ENCODE results near the gene CGREF1.

The CGREF1 gene

DNA sequence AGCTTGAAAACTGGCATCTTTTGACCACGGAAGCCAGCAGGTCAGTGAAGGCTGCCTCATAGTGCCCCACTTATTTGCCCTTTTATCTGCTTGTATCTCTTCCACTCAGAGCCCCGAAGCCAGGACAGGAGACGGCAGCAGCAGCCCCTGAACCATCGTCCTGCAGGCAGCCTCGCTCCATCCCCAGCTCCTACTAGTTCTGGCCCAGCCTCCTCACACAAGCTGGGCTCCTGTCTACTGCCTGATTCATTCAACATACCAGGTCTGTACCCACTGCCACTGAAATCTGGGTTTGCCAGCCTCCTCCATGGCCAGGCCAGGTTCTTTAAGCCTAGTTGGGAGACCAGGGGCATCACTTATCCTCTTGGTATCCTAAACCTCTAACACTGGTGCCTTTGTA lies 51.5 kb downstream of the CGREF1 start:
- H3K27ac ChIP-seq = no peak overlapping the region
- in situ Hi-C loops (cut with HindIII; ENCODE audit: low pct_ligation_motif_present, low sequenced_read_pairs) = no loop called here
- TF ChIP-seq, protein P1, sequence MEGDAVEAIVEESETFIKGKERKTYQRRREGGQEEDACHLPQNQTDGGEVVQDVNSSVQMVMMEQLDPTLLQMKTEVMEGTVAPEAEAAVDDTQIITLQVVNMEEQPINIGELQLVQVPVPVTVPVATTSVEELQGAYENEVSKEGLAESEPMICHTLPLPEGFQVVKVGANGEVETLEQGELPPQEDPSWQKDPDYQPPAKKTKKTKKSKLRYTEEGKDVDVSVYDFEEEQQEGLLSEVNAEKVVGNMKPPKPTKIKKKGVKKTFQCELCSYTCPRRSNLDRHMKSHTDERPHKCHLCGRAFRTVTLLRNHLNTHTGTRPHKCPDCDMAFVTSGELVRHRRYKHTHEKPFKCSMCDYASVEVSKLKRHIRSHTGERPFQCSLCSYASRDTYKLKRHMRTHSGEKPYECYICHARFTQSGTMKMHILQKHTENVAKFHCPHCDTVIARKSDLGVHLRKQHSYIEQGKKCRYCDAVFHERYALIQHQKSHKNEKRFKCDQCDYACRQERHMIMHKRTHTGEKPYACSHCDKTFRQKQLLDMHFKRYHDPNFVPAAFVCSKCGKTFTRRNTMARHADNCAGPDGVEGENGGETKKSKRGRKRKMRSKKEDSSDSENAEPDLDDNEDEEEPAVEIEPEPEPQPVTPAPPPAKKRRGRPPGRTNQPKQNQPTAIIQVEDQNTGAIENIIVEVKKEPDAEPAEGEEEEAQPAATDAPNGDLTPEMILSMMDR (IDR thresholded peaks at IDR 0.05; ENCODE audit: low read depth, low read length, missing control alignments) = no peak
- H3K27me3 ChIP-seq (replicated peaks) = no peaks in the 10 kb centered on the region
- H3K36me3 ChIP-seq (replicated peaks) = peaks cover 47% of the 10 kb centered on the region
- no peak overlapping the region for H3K4me3 ChIP-seq (ENCODE audit: low read depth, low read length)
- no peak for DNase-seq

DNA sequence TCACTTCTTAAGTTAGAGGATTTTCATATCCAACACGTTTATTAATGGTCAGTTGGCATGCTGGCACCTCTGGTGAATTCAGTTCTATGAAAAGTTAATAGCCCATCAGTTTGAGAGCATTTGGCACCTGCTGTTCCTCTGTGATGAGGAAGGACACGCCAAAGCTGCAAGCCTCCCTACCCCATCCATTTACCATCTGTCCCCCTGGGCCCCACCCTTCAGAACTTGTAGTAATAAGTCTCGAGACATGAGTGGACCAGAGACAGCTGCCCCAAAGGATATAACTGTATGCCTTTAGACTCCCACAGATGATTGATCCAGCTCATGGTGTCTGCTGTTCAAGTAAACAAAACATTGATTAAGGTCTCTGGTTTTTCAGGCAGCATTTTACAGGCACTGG lies 53.8 kb downstream of the CGREF1 start:
- TF ChIP-seq, protein P1 (IDR thresholded peaks at IDR 0.05; ENCODE audit: low read depth, low read length, missing control alignments) = no peak

DNA sequence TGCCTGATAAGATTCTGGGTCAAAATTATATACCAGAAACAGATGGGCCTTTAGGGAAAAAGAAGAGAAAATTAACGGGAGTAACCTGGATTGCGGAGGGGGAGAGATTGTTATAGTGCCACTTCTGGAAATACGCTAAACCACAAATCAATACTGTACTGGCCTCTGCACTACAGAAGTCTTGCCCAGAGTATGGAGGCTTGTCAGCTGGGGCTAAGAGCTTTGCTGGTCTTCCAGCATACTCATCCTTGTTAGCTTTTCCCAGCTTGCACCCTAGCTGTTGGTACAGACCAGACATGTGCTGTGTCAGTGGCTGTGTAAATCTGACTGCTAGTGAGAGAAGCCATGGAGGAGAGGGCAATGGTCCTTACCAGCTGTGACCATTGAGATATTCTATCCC lies 58.6 kb downstream of the CGREF1 start:
- Histone ChIP-seq H3K27me3 (replicated peaks) (no peaks in the 10 kb centered on the region), H3K36me3 (replicated peaks) (peaks cover 30% of the 10 kb centered on the region), H3K27ac (no peak overlapping the region), H3K4me3 (ENCODE audit: low read depth, low read length) (no peak overlapping the region)
- no peak for DNase-seq
- in situ Hi-C loops (cut with HindIII; ENCODE audit: low pct_ligation_motif_present, low sequenced_read_pairs) = no loop called here
- TF ChIP-seq, protein P1 (IDR thresholded peaks at IDR 0.05; ENCODE audit: low read depth, low read length, missing control alignments) = no peak

More for the DNA sequence above, 53.8 kb downstream of the CGREF1 start:
- Histone ChIP-seq H3K36me3 (replicated peaks) (peaks cover 45% of the 10 kb centered on the region), H3K4me3 (ENCODE audit: low read depth, low read length) (no peak overlapping the region), H3K27ac (no peak overlapping the region), H3K27me3 (replicated peaks) (no peaks in the 10 kb centered on the region)
- in situ Hi-C loops (cut with HindIII; ENCODE audit: low pct_ligation_motif_present, low sequenced_read_pairs) = no loop called here
- no peak for DNase-seq

DNA sequence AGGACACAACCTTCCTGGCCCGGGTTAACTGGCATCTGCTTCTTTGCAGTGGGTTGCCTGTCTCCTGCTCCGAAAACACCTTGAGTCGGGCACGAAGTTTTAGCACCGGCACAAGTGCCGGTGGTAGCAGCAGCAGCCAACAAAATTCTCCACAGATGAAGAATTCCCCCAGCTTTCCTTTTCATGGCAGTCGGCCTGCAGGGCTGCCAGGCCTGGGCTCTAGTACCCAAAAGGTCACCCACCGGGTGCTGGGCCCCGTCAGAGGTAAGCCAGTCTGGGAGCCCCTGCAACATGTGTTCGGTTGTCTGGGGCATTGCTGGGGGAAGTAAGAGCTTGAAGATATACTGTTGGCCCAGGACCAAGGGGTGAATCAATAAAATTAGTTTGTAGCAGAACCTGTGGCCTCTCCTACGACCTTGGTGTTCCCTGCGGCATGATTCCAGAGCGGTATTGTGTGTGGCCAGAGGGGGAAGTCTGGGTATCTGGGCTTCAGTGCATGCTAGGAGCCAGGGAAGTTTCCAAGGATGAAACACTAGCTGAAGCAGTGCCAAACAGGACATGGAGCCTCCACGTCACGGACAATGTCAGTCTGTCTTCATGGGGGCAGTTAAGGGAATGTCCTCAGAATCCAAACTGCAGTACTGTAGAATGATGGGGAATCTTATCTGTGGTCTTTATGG lies 59.6 kb downstream of the CGREF1 start:
- no peak overlapping the region for H3K4me3 ChIP-seq (ENCODE audit: low read depth, low read length)
- no peak overlapping the region for H3K27ac ChIP-seq
- in situ Hi-C loops (cut with HindIII; ENCODE audit: low pct_ligation_motif_present, low sequenced_read_pairs) = no loop called here
- TF ChIP-seq, protein P1 (IDR thresholded peaks at IDR 0.05; ENCODE audit: low read depth, low read length, missing control alignments) = no peak
- no peak for DNase-seq
- H3K36me3 ChIP-seq (replicated peaks) = peaks cover 25% of the 10 kb centered on the region
- H3K27me3 ChIP-seq (replicated peaks) = no peaks in the 10 kb centered on the region

- no peak for DNase-seq
- Histone ChIP-seq H3K27ac (no peak overlapping the region), H3K4me3 (ENCODE audit: low read depth, low read length) (no peak overlapping the region), H3K27me3 (replicated peaks) (no peaks in the 10 kb centered on the region), H3K36me3 (replicated peaks) (peaks cover 25% of the 10 kb centered on the region)
- in situ Hi-C loops (cut with HindIII; ENCODE audit: low pct_ligation_motif_present, low sequenced_read_pairs) = no loop called here
- TF ChIP-seq, protein P1 (IDR thresholded peaks at IDR 0.05; ENCODE audit: low read depth, low read length, missing control alignments) = no peak
These were observed 60.7 kb downstream of the CGREF1 start for GRCh38 chr2:27058210-27058609.

GRCh38 chr2:27057184-27057583 lies 61.7 kb downstream of the CGREF1 start:
- Histone ChIP-seq H3K4me3 (ENCODE audit: low read depth, low read length) (no peak overlapping the region), H3K36me3 (replicated peaks) (peaks cover 25% of the 10 kb centered on the region), H3K27me3 (replicated peaks) (no peaks in the 10 kb centered on the region), H3K27ac (no peak overlapping the region)
- TF ChIP-seq, protein P1 (IDR thresholded peaks at IDR 0.05; ENCODE audit: low read depth, low read length, missing control alignments) = no peak
- no peak for DNase-seq
- in situ Hi-C loops (cut with HindIII; ENCODE audit: low pct_ligation_motif_present, low sequenced_read_pairs) = no loop called here
